SHP77 treated with DMSO at 0.1 percent for 48 hours (cell line): ENCODE results near the gene ANXA6.

Experiments used
- DNase-seq: peaks from one replicate; lab custom pipeline; 2025; lab: John Stamatoyannopoulos, UW

The ANXA6 gene

DNA sequence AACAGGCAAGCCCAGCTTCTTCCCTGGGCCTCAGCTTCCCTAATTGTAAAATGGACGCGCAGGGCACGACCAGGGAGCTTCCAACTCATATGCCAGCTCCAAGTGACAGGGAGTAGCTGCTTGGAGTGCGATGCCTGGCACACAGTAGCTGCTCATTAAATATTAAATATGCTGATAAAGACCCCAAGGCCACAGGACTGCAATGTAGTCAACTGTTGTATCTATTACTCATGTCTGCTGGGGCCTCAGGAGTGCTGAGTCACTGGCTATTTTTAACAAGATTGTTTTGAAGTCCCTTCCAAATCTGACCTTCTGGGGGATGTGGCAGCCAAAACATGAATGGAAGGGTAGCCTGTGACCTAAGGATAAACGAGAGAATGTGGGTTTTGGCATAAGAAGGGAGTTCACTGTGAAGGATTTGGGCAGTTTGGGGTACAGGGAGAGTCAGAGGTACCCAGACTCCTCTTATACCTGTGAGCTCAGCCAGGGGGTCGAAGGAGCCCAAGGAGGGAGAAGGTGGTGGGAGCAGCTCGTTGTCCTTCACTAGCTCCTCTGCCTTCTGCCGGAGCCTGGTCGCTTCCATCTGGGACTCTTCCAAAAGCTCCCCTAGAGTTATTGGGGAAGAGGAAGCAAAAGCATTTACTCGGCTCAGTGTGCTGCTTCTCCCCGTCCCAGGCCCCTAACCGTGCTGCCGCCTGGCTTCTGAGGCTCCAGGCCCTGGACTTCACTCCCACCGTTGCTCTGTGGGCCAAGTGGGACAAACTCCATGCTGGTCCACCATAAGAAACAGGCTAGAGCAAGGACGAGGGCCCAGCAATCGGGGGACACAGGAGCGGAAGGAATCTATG, 94.2 kb downstream of the ANXA6 start:
- DNase-seq = no peak

DNA sequence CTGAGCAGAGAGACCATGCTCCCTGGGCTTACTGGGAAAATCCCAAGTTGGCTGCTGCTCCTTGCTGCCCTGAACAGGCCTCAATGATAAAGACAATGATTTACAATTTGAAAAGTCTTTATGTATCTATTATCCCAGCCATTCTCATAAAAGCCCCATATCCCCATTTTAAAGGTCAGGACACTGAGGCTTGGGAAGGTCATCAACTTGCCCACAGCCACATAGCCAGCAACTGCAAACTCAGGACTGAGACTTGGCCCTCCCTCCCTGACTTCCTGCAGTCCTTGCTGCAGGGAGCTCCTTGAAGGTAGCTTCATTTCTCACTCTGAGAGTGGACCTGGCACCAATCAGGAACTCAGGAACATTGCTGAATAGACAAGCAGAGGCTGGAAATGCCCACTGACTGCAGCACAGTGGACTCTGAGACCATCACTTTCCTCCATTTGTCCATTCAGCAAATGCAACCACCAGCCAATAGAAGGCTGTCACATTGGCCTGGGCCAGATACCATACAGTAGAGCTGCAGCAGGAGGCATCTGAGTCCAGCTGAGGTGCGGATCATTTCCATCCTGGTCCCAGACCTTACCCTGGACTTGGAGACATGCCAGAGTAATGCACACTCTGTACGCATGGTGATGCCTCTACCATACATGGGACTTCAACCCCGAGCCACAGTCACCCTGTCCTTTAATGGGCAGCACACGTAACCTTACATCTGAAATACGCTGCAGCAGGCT, 95.0 kb downstream of the ANXA6 start:
- DNase-seq = no peak

DNA sequence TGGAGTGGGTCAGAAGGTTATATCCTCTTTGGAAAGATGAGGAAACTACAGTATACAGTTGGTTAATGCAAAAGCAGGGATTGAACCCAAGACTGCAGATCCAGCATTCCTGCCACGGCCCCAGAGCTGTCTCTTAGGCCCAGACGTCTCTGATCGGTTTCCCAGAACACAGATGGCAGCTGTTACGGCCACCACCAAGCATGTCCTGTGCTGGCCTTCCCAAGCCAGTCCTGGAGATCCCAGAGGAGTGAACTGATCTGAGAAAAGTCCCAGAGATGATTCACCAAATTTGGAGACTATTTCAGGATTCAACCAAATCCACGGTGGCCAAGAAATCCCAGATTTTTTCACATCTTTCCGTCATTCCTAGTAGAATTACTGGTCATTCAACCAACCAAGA, 96.8 kb downstream of the ANXA6 start:
- no peak for DNase-seq

DNA sequence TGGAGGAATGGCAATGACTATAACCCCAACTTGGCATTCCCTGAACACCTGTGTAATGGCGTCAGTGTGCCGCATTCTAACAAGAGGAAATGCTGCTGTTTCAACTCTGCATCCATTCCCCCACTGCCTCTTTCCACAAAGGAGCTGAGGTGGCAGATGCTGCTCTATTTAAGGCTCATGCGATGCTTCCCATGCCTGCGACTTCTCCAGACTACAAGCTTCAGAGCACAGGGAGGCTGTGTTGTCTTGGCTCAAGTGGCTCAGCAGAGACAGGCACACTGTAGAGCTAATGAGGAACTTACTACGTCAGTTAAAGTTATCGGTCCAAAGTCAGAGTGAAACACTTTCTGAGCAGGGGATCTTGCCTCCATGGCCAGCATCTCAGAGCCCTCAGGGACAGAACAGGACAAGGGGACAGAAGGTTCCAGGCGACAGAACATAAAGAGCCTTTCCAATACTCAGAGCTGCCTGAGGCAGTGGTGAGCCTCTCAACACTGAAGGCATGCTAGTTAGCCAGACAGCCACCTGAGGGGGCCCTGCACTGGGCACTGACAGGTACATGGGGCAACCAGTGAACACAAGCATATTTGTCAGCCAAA, 98.6 kb downstream of the ANXA6 start:
- no peak for DNase-seq

DNA sequence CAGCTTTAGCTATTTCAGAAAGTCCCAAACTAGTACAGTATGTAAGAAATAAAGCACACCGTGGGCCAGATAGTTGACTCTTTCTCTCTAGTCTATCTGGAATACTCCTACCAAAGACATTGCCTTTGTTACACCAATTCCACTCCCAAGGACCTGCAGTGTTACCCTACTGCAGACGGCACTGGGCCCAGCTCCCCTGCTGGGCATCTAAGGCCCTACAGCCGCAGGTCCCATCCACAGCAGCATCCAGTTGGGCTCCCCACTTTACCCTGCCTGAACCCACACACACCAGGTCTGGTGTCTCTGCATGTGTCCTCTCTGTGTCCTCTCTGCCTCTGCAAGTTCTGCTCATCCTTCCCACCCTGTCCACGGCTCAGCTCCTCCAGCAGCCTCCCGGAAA, 99.3 kb downstream of the ANXA6 start:
- no peak for DNase-seq

DNA sequence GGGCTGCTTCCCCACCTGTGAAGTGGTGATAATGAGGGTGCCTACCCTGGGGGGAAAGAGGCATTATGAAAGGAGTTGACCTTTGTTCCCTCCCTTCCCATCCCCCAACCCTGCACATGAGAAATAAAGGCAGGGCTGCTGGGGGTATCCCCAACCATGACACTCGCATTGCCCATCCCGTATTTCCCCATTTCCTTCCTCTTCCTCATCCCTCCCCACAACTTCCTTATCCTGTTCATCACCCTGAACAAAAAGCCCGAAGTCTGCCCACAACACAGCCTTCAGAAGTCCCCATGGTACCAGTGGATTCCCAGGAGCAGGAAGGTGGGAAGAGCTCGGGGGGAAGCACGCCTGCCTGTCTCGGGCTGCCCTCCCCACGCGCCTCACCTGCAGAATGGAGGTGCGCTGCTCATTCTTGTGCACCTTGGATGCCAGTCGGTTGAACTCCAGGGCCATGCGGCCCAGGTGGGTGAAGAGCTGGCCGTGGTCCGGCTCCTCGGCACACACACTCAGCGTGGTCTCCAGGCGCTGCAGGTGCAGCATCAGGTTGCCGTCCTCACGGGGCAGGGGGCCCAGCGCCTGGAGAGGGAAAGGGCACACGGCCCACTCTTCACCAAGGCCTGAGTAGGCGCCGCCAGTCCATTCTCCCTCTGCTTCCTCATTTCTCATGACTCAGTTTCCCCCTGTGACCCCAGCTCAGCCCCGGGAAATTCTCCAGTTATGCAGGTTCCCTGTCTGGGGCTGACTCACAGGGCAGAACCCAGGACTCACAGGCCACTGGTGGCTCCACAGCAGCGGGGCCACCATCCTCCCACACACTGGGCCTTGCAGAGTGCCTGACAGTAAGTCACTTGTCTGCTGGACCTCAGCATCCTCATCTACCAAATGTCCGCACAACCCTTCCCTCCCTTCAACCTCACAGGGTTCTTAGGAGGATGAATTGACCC, 100.9 kb downstream of the ANXA6 start:
- no peak for DNase-seq

DNA sequence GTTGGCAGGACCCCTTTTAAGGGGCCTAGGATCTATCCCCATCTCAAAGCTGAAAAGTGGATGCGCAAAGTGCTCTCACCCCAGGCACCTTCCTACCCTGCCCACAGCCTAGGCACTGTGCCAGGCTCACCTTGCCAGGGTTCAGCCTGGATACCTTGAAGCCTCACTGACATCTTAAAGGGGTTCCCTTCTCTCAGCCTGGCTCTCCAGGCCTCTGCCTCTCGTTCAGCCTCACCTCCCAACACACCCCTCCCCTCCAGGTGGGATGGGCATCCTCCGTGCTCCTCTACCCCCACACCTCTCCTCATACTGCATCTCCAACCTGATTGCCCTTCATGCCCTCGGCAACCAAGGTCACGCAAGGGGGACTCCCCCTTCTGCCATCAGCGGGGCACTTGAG, 102.2 kb downstream of the ANXA6 start:
- DNase-seq = no peak

DNA sequence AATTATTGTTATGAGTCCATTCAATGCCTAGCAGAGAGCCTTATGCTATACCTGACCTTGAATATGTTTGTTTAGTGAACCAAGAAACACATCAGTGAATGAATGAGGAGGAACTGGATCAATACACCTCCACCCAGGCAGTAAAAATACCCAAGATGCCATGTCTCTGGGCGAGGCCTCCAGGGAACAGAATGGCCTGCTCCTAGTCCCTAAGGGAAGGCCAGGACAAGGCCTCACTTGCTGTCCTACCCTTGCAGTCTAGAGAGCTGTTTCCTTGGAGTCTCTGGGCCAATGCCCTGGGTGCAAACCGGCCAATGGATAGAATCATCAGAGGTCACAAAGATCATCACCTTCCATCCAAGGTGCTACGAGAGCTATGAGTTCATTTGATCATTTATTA, 102.9 kb downstream of the ANXA6 start:
- no peak for DNase-seq

DNA sequence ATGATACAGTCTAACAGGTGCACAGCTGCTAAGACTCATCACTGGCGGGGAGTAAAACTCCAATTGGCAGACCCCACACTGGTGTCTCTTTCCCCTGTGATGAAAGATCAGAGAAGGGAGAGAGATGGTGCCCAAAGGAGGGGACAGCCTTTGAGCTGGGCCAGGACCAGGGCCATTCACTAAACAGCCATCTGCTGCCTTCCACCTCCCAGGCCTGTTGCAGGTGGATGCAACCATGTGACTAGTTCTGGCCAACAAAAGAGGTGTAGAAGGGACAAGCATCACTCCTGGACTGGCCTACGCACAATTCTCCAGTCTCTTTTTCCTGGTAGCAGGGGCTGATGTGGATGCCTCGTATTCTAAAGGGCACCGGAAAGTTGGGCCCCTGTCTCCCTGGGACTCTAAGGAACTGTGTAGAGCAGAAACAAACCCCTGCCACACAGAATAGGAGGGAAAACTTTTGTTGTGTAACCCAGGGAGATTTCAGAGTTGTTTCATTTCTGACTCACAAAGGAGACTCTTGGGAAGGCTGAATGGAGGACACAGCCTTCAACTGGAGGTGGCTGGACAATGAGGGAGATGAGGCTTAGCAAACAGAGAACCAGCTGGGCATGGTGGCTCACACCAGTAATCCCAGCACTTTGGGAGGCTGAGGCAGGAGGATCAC, 103.7 kb downstream of the ANXA6 start:
- no peak for DNase-seq

DNA sequence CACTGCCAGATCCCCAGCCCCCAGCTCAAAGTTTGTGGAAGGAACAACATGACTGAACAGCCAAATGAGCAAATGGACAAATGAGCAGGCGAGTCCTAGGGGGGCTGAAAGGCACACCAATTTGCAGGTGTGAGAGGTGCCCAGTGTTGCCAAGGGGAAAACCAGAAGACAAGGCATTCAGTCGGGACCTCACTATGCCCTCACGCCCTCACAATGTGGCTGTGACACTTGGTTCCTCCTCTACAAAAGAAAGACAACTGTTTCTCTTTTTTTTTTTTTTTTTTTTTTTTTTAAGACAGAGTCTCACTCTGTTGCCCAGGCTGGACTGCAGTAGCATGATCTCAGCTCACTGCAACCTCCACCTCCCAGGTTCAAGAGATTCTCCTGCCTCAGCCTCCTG, 104.7 kb downstream of the ANXA6 start:
- no peak for DNase-seq

DNA sequence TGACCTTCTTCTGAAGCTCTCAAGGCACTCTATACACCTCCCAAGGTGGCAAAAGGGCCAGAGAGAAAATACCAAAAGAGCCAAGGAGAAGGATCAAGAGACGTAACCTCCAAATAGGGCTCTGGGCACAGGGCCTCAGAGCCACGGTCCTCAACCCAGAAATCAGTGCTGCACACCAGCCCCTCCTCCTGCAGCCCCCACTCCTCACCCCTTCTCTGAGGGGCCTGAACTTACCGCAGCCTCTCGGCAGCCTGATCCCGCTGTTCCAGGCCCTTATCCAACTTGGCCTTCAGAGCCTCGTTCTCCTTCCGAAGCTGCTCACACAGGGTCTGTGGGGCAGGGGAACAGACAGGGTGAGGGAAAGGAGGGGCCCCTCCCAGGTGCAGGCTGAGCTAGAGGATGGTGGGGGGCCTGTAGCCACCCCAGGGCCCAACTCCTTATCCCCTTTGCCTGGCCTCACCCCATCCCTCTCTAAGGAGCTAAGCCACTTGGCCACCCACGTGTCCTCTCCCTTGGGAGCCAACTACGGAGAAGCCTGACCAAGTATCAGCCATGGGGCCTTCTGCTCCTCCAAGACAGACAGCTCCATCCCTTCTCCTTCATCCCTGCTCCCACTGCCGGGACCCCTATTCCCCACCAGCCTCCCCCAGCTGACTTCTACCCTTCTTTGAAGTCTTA, 105.5 kb downstream of the ANXA6 start:
- DNase-seq = no peak

DNA sequence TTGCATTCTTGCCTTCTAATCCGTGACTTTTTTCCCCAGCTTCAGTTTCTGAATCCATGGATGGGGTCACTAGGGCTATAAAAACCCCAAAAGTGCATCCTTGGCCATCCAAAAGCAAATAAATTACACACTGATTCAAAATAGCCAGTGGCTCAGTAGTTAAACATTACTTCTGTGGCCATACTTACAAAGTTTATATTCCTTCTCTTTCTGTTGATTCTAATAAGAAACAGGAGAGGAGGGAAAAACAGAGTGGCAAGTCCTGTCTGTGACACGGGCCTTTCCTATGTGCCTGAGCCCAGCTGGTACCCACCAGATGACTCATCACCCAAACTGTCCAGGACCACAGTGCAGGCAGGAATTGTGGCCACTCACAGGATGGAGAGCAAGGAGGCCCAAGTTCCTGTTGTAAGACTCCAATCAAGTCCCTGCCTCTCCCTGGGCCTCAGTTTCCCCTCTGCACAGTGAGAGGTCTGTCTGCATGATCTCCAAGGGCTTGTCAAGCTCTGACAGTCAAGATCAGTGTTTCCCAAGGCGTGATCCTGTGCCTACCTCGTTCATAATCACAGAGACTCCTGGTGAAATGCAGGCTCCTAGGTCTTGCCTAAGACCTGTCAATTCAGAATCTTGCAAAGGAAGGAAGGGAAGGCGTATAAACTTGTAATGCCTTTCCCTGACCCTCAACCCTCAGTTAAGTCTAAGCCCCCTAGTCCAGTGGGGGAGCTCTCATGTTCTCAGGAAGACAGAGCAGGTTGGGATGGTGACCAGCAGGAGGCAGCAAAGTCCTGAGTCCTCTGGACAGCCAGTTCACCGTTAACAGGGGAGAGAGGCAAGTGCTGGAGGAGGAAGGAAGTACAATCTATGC, 106.3 kb downstream of the ANXA6 start:
- no peak for DNase-seq
